ENCODE results near the gene ATXN7L1.

Gene ATXN7L1

GRCh38 chr7:105878746-105879605 lies 2.6 kb upstream of the ATXN7L1 start:
- peaks cover 0 to 8% (median 0%) of the 10 kb centered on the region in 3 experiments for H3K27me3 ChIP-seq (ENCODE audit: control insufficient read depth in 3 of 3, insufficient read depth in 3 of 3, low read depth in 1 of 3, low read length in 3 of 3)
- H3K4me3 ChIP-seq (ENCODE audit: low read length in 2 of 2) = no peak overlapping the region

DNA sequence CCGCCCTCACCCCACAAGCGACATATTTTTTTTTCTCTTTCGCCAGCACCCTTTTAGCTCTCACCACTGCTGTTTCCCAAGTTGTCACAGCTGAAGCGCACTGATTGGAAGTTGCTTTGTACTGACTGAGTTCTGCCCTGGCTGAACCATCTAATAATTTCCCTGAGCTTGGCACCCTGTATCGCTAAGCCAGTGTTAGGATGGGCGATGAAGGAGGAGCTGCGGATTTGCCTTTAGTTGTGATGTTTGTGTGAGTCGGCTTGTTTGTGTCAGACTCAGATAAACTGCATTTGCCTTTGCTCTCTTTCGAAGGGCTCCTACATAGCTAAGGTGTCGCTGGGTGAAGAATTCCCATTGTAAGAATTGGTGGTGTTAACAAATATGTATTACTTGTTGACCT lies 1.3 kb upstream of the ATXN7L1 start:
- WGBS, 2 donors (ENCODE audit: extremely low coverage in 2 of 2, insufficient read length in 2 of 2, insufficient replicate concordance in 1 of 2) = no CpG with 5 or more reads among the region's 10 CpGs
- no peak overlapping the region for H2AK5ac ChIP-seq (ENCODE audit: low read depth, low read length)
- no peak overlapping the region for H4K8ac ChIP-seq (ENCODE audit: low read depth, low read length)
- no peak overlapping the region for H3K4ac ChIP-seq (ENCODE audit: low read length)
- no peak overlapping the region for H2BK15ac ChIP-seq (ENCODE audit: low read length)
- H3K36me3 ChIP-seq (replicated peaks in 1 of 2; ENCODE audit: control insufficient read depth in 2 of 2, insufficient read depth in 2 of 2, low read length in 2 of 2) = peaks cover 0 to 17% of the 10 kb centered on the region in 2 donors
- H2AFZ ChIP-seq (ENCODE audit: low read length) = peak overlapping the region; percentile 98
- peaks cover 0 to 8% (median 0%) of the 10 kb centered on the region in 3 experiments for H3K27me3 ChIP-seq (ENCODE audit: control insufficient read depth in 3 of 3, insufficient read depth in 3 of 3, low read depth in 1 of 3, low read length in 3 of 3)
- H3K9ac ChIP-seq (ENCODE audit: low read depth, low read length, poor library complexity) = no peak overlapping the region
- no peak overlapping the region for H2BK12ac ChIP-seq (ENCODE audit: low read length)
- H3K79me1 ChIP-seq (ENCODE audit: low read depth, low read length) = no peaks in the 10 kb centered on the region
- no peak overlapping the region for H3K4me2 ChIP-seq (ENCODE audit: insufficient read depth, low read length, poor library complexity, severe bottlenecking)
- H3K4me1 ChIP-seq (ENCODE audit: control insufficient read depth in 2 of 2, insufficient read depth in 1 of 2, low read depth in 1 of 2, low read length in 2 of 2) = peaks cover 11 to 15% of the 10 kb centered on the region in 2 donors
- H3K14ac ChIP-seq (ENCODE audit: low read length) = no peak overlapping the region
- H3K23ac ChIP-seq (ENCODE audit: low read depth, low read length, poor library complexity) = no peak overlapping the region
- H4K91ac ChIP-seq (ENCODE audit: low read depth, low read length, poor library complexity) = no peak overlapping the region
- H3K18ac ChIP-seq (ENCODE audit: low read length) = no peak overlapping the region
- no peak for DNase-seq (ENCODE audit: low spot score)
- H3K9me3 ChIP-seq (replicated peaks in 1 of 2; ENCODE audit: control insufficient read depth in 2 of 2, insufficient read depth in 1 of 2, low read depth in 1 of 2, low read length in 2 of 2) = no peaks in the 10 kb centered on the region
- H3K27ac ChIP-seq (replicated peaks; ENCODE audit: low read length) = no peak overlapping the region
- H2BK120ac ChIP-seq (ENCODE audit: low read depth, low read length) = no peak overlapping the region
- H2BK5ac ChIP-seq (ENCODE audit: low read length) = no peak overlapping the region
- peak overlapping the region in 1 of 2 donors; percentile 74 for H3K4me3 ChIP-seq (ENCODE audit: low read length in 2 of 2)

More at GRCh38 chr7:105878746-105879605, 2.6 kb upstream of the ATXN7L1 start:
- Histone ChIP-seq H3K9ac (ENCODE audit: low read depth, low read length, poor library complexity) (no peak overlapping the region), H3K36me3 (replicated peaks in 1 of 2; ENCODE audit: control insufficient read depth in 2 of 2, insufficient read depth in 2 of 2, low read length in 2 of 2) (peaks cover 0 to 9% of the 10 kb centered on the region in 2 donors), H2BK12ac (ENCODE audit: low read length) (no peak overlapping the region), H2BK15ac (ENCODE audit: low read length) (no peak overlapping the region), H2BK120ac (ENCODE audit: low read depth, low read length) (no peak overlapping the region), H2BK5ac (ENCODE audit: low read length) (no peak overlapping the region), H3K79me1 (ENCODE audit: low read depth, low read length) (no peaks in the 10 kb centered on the region), H3K4me1 (ENCODE audit: control insufficient read depth in 2 of 2, insufficient read depth in 1 of 2, low read depth in 1 of 2, low read length in 2 of 2) (peaks cover 11 to 15% of the 10 kb centered on the region in 2 donors), H3K18ac (ENCODE audit: low read length) (no peak overlapping the region), H3K27ac (replicated peaks; ENCODE audit: low read length) (no peak overlapping the region), H3K9me3 (replicated peaks in 1 of 2; ENCODE audit: control insufficient read depth in 2 of 2, insufficient read depth in 1 of 2, low read depth in 1 of 2, low read length in 2 of 2) (no peaks in the 10 kb centered on the region), H2AK5ac (ENCODE audit: low read depth, low read length) (no peak overlapping the region), H3K23ac (ENCODE audit: low read depth, low read length, poor library complexity) (no peak overlapping the region), H3K4me2 (ENCODE audit: insufficient read depth, low read length, poor library complexity, severe bottlenecking) (no peak overlapping the region), H2AFZ (ENCODE audit: low read length) (no peak overlapping the region), H3K4ac (ENCODE audit: low read length) (no peak overlapping the region), H3K14ac (ENCODE audit: low read length) (no peak overlapping the region), H4K91ac (ENCODE audit: low read depth, low read length, poor library complexity) (no peak overlapping the region), H4K8ac (ENCODE audit: low read depth, low read length) (no peak overlapping the region)
- no peak for DNase-seq (ENCODE audit: low spot score)
- no CpG with 5 or more reads among the region's 2 CpGs for WGBS, 2 donors (ENCODE audit: extremely low coverage in 2 of 2, insufficient read length in 2 of 2, insufficient replicate concordance in 1 of 2)

GRCh38 chr7:105876964-105877601 lies 684 bp upstream of the ATXN7L1 start:
- H2BK5ac ChIP-seq (ENCODE audit: low read length) = peak overlapping the region; percentile 77
- no peak overlapping the region for H3K4ac ChIP-seq (ENCODE audit: low read length)
- no peak overlapping the region for H2BK120ac ChIP-seq (ENCODE audit: low read depth, low read length)
- H3K9ac ChIP-seq (ENCODE audit: low read depth, low read length, poor library complexity) = peak overlapping the region; percentile 85
- H3K4me2 ChIP-seq (ENCODE audit: insufficient read depth, low read length, poor library complexity, severe bottlenecking) = peak overlapping the region; percentile 91
- H4K91ac ChIP-seq (ENCODE audit: low read depth, low read length, poor library complexity) = no peak overlapping the region
- no peak overlapping the region for H4K8ac ChIP-seq (ENCODE audit: low read depth, low read length)
- H2BK15ac ChIP-seq (ENCODE audit: low read length) = peak overlapping the region; percentile 69
- peak overlapping the region; percentile 92 for H3K18ac ChIP-seq (ENCODE audit: low read length)
- no peak overlapping the region for H2AK5ac ChIP-seq (ENCODE audit: low read depth, low read length)
- H3K4me1 ChIP-seq (ENCODE audit: control insufficient read depth in 2 of 2, insufficient read depth in 1 of 2, low read depth in 1 of 2, low read length in 2 of 2) = peaks cover 11 to 15% of the 10 kb centered on the region in 2 donors
- peak; percentile 51 for DNase-seq (ENCODE audit: low spot score)
- H3K23ac ChIP-seq (ENCODE audit: low read depth, low read length, poor library complexity) = peak overlapping the region; percentile 48
- H3K9me3 ChIP-seq (replicated peaks in 1 of 2; ENCODE audit: control insufficient read depth in 2 of 2, insufficient read depth in 1 of 2, low read depth in 1 of 2, low read length in 2 of 2) = no peaks in the 10 kb centered on the region
- H3K27ac ChIP-seq (replicated peaks; ENCODE audit: low read length) = no peak overlapping the region
- peaks cover 0 to 21% of the 10 kb centered on the region in 2 donors for H3K36me3 ChIP-seq (replicated peaks in 1 of 2; ENCODE audit: control insufficient read depth in 2 of 2, insufficient read depth in 2 of 2, low read length in 2 of 2)
- peak overlapping the region; percentile 74 to 84 for H3K4me3 ChIP-seq (ENCODE audit: low read length in 2 of 2)
- H3K27me3 ChIP-seq (ENCODE audit: control insufficient read depth in 3 of 3, insufficient read depth in 3 of 3, low read depth in 1 of 3, low read length in 3 of 3) = peaks cover 0 to 8% (median 0%) of the 10 kb centered on the region in 3 experiments
- no peaks in the 10 kb centered on the region for H3K79me1 ChIP-seq (ENCODE audit: low read depth, low read length)
- H2BK12ac ChIP-seq (ENCODE audit: low read length) = no peak overlapping the region
- H2AFZ ChIP-seq (ENCODE audit: low read length) = peak overlapping the region; percentile 98
- H3K14ac ChIP-seq (ENCODE audit: low read length) = peak overlapping the region; percentile 15
- no CpG with 5 or more reads among the region's 42 CpGs for WGBS, 2 donors (ENCODE audit: extremely low coverage in 2 of 2, insufficient read length in 2 of 2, insufficient replicate concordance in 1 of 2)

- H2BK120ac ChIP-seq (ENCODE audit: low read depth, low read length) = no peak overlapping the region
- peaks cover 0 to 8% (median 0%) of the 10 kb centered on the region in 3 experiments for H3K27me3 ChIP-seq (ENCODE audit: control insufficient read depth in 3 of 3, insufficient read depth in 3 of 3, low read depth in 1 of 3, low read length in 3 of 3)
- no CpG with 5 or more reads among the region's 4 CpGs for WGBS, 2 donors (ENCODE audit: extremely low coverage in 2 of 2, insufficient read length in 2 of 2, insufficient replicate concordance in 1 of 2)
- no peaks in the 10 kb centered on the region for H3K79me1 ChIP-seq (ENCODE audit: low read depth, low read length)
- no peak for DNase-seq (ENCODE audit: low spot score)
- peaks cover 0 to 21% of the 10 kb centered on the region in 2 donors for H3K36me3 ChIP-seq (replicated peaks in 1 of 2; ENCODE audit: control insufficient read depth in 2 of 2, insufficient read depth in 2 of 2, low read length in 2 of 2)
- no peak overlapping the region for H3K4me2 ChIP-seq (ENCODE audit: insufficient read depth, low read length, poor library complexity, severe bottlenecking)
- H3K4ac ChIP-seq (ENCODE audit: low read length) = no peak overlapping the region
- H3K9me3 ChIP-seq (replicated peaks in 1 of 2; ENCODE audit: control insufficient read depth in 2 of 2, insufficient read depth in 1 of 2, low read depth in 1 of 2, low read length in 2 of 2) = no peaks in the 10 kb centered on the region
- no peak overlapping the region for H4K8ac ChIP-seq (ENCODE audit: low read depth, low read length)
- H3K23ac ChIP-seq (ENCODE audit: low read depth, low read length, poor library complexity) = no peak overlapping the region
- no peak overlapping the region for H2AK5ac ChIP-seq (ENCODE audit: low read depth, low read length)
- H3K9ac ChIP-seq (ENCODE audit: low read depth, low read length, poor library complexity) = no peak overlapping the region
- H3K27ac ChIP-seq (replicated peaks; ENCODE audit: low read length) = no peak overlapping the region
- H2BK15ac ChIP-seq (ENCODE audit: low read length) = no peak overlapping the region
- H3K4me3 ChIP-seq (ENCODE audit: low read length in 2 of 2) = peak overlapping the region in 1 of 2 donors; percentile 59
- H3K18ac ChIP-seq (ENCODE audit: low read length) = no peak overlapping the region
- H4K91ac ChIP-seq (ENCODE audit: low read depth, low read length, poor library complexity) = no peak overlapping the region
- no peak overlapping the region for H3K14ac ChIP-seq (ENCODE audit: low read length)
- H2BK12ac ChIP-seq (ENCODE audit: low read length) = no peak overlapping the region
- H2AFZ ChIP-seq (ENCODE audit: low read length) = peak overlapping the region; percentile 80
- no peak overlapping the region for H2BK5ac ChIP-seq (ENCODE audit: low read length)
- peaks cover 11 to 15% of the 10 kb centered on the region in 2 donors for H3K4me1 ChIP-seq (ENCODE audit: control insufficient read depth in 2 of 2, insufficient read depth in 1 of 2, low read depth in 1 of 2, low read length in 2 of 2)
Observed at GRCh38 chr7:105875505-105875904, 894 bp downstream of the ATXN7L1 start.

All from neuronal stem cell (in vitro differentiated cells).